Stomach (tissue), 9 donors: ENCODE data around the gene MUC5B. TPM values are rescaled to one million over a fixed set of nuclear protein-coding genes. Genes with fewer than 3 reads are reported as not detected.

Experiments
- DNase-seq, 2 donors: peaks; one replicate each; pipeline versions ENCODE4 v3.0.0 to v3.0.0-alpha.2; 2013 to 2019
- H3K27ac ChIP-seq, 5 donors: fragments of 200-600 bp in 4 of 5; sonication (generic) in 4 of 5; one replicate each; pipeline ENCODE4 v1.5.1; 2013 to 2019; ENCODE audit warnings: mild to moderate bottlenecking in 1 of 5, moderate library complexity in 1 of 5
- H3K27me3 ChIP-seq, 3 donors: fragments of 200-600 bp; sonication (generic); one replicate each; pipeline ENCODE4 v1.5.1; 2017 to 2019; ENCODE audit warnings: mixed run types in 1 of 3
- H3K36me3 ChIP-seq, 4 donors: fragments of 200-600 bp; sonication (generic); 1 replicate in 3 of 4; 2 replicates in 1 of 4; pipeline ENCODE4 v1.5.1; 2016 to 2019
- H3K4me1 ChIP-seq, 4 donors: fragments of 200-600 bp; sonication (generic); one replicate each; pipeline ENCODE4 v1.5.1; 2016 to 2019
- H3K4me3 ChIP-seq, 4 donors: fragments of 200-600 bp; sonication (generic) in 3 of 4; one replicate each; pipeline ENCODE4 v1.5.1; 2016 to 2019; ENCODE audit warnings: mild to moderate bottlenecking in 1 of 4
- H3K9me3 ChIP-seq, 4 donors: fragments of 200-600 bp; sonication (generic); one replicate each; pipeline ENCODE4 v1.5.1; 2016 to 2019
- CTCF ChIP-seq, 7 experiments: fragments of 450-650 bp in 4 of 7; fragments of 200-600 bp in 3 of 7; sonication (generic) in 3 of 7; IDR thresholded peaks; one replicate each; pipeline ENCODE4 v1.5.1; 2016 to 2019; ENCODE audit warnings: antibody characterized with exemption in 7 of 7, control low read depth in 2 of 7, mild to moderate bottlenecking in 1 of 7
- EP300 ChIP-seq: sonication (generic); formaldehyde crosslinking; IDR thresholded peaks from one replicate; pipeline ENCODE4 v1.6.1; 2017; ENCODE audit warnings: antibody characterized with exemption
- POLR2A ChIP-seq, 4 donors: fragments of 450-650 bp; IDR thresholded peaks; one replicate each; pipeline ENCODE4 v1.6.1; 2016; ENCODE audit warnings: antibody characterized with exemption in 4 of 4, control low read depth in 2 of 4, mild to moderate bottlenecking in 1 of 4, moderate library complexity in 1 of 4
- POLR2AphosphoS5 ChIP-seq, 3 donors: sonication (generic); formaldehyde crosslinking; IDR thresholded peaks; one replicate each; pipeline ENCODE4 v1.6.1; 2016; ENCODE audit warnings: antibody characterized with exemption in 3 of 3
- WGBS, 5 donors: extraction: QIAGEN DNeasy Blood & Tissue Kit in 3 of 5; methylation state at CpG; one replicate each; pipeline versions ENCODE4 v1.1.5 to v1.1.7; 2013 to 2018; 5-methylcytosine and 5-hydroxymethylcytosine counted together
- intact Hi-C: fragments of 100-400 bp; cut with DNase I; formaldehyde crosslinking; loops from one replicate; pipeline ENCODE4 v1.15.1; 2023; ENCODE audit warnings: low total_unique reads
- polyA plus RNA-seq, 3 donors: library from polyadenylated mRNA; stranded (reverse); fragments of 200-250 nt; gene quantifications; one replicate each; pipeline ENCODE4 v1.2.3, GENCODE V29; 2013
- total RNA-seq, 5 donors: library from RNA; depleted of rRNA; stranded (reverse); fragments of >200 nt; gene quantifications; one replicate each; pipeline versions ENCODE4 v1.1.0 to v1.2.3, GENCODE V29; 2014 to 2016
- donor health status: healthy with polysubstance abuse.
- donor health status: Bipolar disorder and iron deficiency.
- donor health status: healthy.

MUC5B gene
- total and polyA plus RNA-seq, 8 donors: under 0.01 to 516 (median 6.6) TPM

GRCh38 chr11:1297576-1298473 is 75.0 kb downstream of the MUC5B start:
- peaks cover 45 to 64% (median 56%) of the 10 kb centered on the region in 4 donors for H3K4me1 ChIP-seq
- intact Hi-C loops: loop anchor here (10.0 kb wide), 1 partner anchor 217 kb away; no protein-coding TSS in a partner anchor

GRCh38 chr11:1298695-1299492 is 76.0 kb downstream of the MUC5B start:
- Histone ChIP-seq H3K36me3 (peaks cover 9 to 30% (median 26%) of the 10 kb centered on the region in 4 donors), H3K4me1 (peaks cover 56 to 72% (median 66%) of the 10 kb centered on the region in 4 donors), H3K27me3 (no peaks in the 10 kb centered on the region), H3K4me3 (no peak overlapping the region), H3K27ac (peak overlapping the region; percentile 25 to 96 (median 51)), H3K9me3 (no peaks in the 10 kb centered on the region)
- 55 to 67% (median 62%) methylated on average over 26 to 32 of the region's 32 CpGs for WGBS, 5 donors
- peak; percentile 85 to 92 for DNase-seq
- TF ChIP-seq POLR2AphosphoS5 (IDR thresholded peaks at IDR 0.05): peak; percentile 78 to 92 (median 81)
- no peak for TF ChIP-seq POLR2A (IDR thresholded peaks at IDR 0.05)
- TF ChIP-seq CTCF (IDR thresholded peaks at IDR 0.05): no peak
- TF ChIP-seq EP300: no peak
- intact Hi-C loops: loop anchor here (10.0 kb wide), 1 partner anchor 216 kb away; no protein-coding TSS in a partner anchor

More at GRCh38 chr11:1297576-1298473, 75.0 kb downstream of the MUC5B start:
- Histone ChIP-seq H3K4me3 (no peak overlapping the region), H3K27ac (peak overlapping the region; percentile 35 to 96 (median 51)), H3K27me3 (no peaks in the 10 kb centered on the region), H3K36me3 (peaks cover 18 to 41% (median 37%) of the 10 kb centered on the region in 4 donors), H3K9me3 (no peaks in the 10 kb centered on the region)
- DNase-seq: peak in 1 of 2 donors; percentile 72
- WGBS, 5 donors: 40 to 57% (median 53%) methylated on average over 19 to 31 of the region's 31 CpGs
- TF ChIP-seq CTCF (IDR thresholded peaks at IDR 0.05) (peak in 1 of 7 experiments; percentile 8), POLR2AphosphoS5 (IDR thresholded peaks at IDR 0.05) (no peak), POLR2A (IDR thresholded peaks at IDR 0.05) (no peak)

- WGBS, 5 donors: 79 to 87% (median 84%) methylated on average over 23 of the region's 23 CpGs
- Histone ChIP-seq H3K4me1 (peaks cover 62 to 79% (median 73%) of the 10 kb centered on the region in 4 donors), H3K9me3 (no peaks in the 10 kb centered on the region), H3K4me3 (no peak overlapping the region), H3K36me3 (peaks cover 6 to 27% (median 22%) of the 10 kb centered on the region in 4 donors), H3K27me3 (no peaks in the 10 kb centered on the region), H3K27ac (peak overlapping the region; percentile 5 to 96 (median 51))
- intact Hi-C loops: loop anchor here (10.0 kb wide), 1 partner anchor 215 kb away; no protein-coding TSS in a partner anchor
- TF ChIP-seq EP300 (no peak), CTCF (IDR thresholded peaks at IDR 0.05) (no peak), POLR2A (IDR thresholded peaks at IDR 0.05) (no peak), POLR2AphosphoS5 (IDR thresholded peaks at IDR 0.05) (no peak)
- DNase-seq: peak in 1 of 2 donors; percentile 22
Measured at GRCh38 chr11:1299621-1300020, 76.8 kb downstream of the MUC5B start.

- H3K36me3 ChIP-seq: peaks cover 4 to 25% (median 20%) of the 10 kb centered on the region in 4 donors
- no peak overlapping the region for H3K4me3 ChIP-seq
- H3K9me3 ChIP-seq: no peaks in the 10 kb centered on the region
- intact Hi-C loops: no loop called here
- TF ChIP-seq POLR2A (IDR thresholded peaks at IDR 0.05): no peak
- TF ChIP-seq CTCF (IDR thresholded peaks at IDR 0.05): no peak
- no peak for TF ChIP-seq EP300
- peak in 1 of 3 donors; percentile 50 for TF ChIP-seq POLR2AphosphoS5 (IDR thresholded peaks at IDR 0.05)
- peak overlapping the region in 4 of 5 donors; percentile 48 to 96 (median 56) for H3K27ac ChIP-seq
- H3K4me1 ChIP-seq: peaks cover 67 to 84% (median 78%) of the 10 kb centered on the region in 4 donors
- DNase-seq: no peak
- no peaks in the 10 kb centered on the region for H3K27me3 ChIP-seq
- WGBS, 5 donors: 61 to 90% (median 69%) methylated on average over 7 of the region's 7 CpGs
Measured at GRCh38 chr11:1300121-1300520, 77.3 kb downstream of the MUC5B start.
